K562 (cell line): ENCODE results near the gene ENOX2. TPM values are rescaled to one million over a fixed set of nuclear protein-coding genes. Genes with fewer than 3 reads are reported as not detected.
A peak's percentile ranks its signal among the peaks of the same experiment; 100 is the strongest.

Experiments
- ADNP ChIP-seq: fragments of 200-800 bp; sonication (Bioruptor generic); IDR thresholded peaks from 2 replicates; pipeline ENCODE4 v1.6.1; 2016; ENCODE audit warnings: missing genetic modification characterization, missing compliant biosample characterization
- CHD4 ChIP-seq: fragments of 200-600 bp; sonication (generic); IDR thresholded peaks from 3 replicates; pipeline ENCODE4 v1.6.1; 2012; ENCODE audit warnings: low read depth, mild to moderate bottlenecking, mixed read lengths, low read length, inconsistent platforms; ENCODE audit not compliant: insufficient read depth, insufficient replicate concordance, poor library complexity, severe bottlenecking
- HIVEP1 ChIP-seq: fragments of 250-450 bp; sonication (Bioruptor Pico); IDR thresholded peaks from 2 replicates; pipeline ENCODE4 v1.4.0; 2020; ENCODE audit warnings: mild to moderate bottlenecking
- HOXB6 ChIP-seq: fragments of 250-450 bp; sonication (Bioruptor Pico); IDR thresholded peaks from 2 replicates; pipeline ENCODE4 v1.5.1; 2022; ENCODE audit warnings: mild to moderate bottlenecking, borderline replicate concordance
- MAFG ChIP-seq: fragments of 450-650 bp; conservative IDR thresholded peaks from 2 replicates; pipeline ENCODE4 v1.6.1; 2016; ENCODE audit warnings: missing genetic modification characterization, missing compliant biosample characterization
- MAZ ChIP-seq, 2 experiments: fragments of 450-650 bp in 1 of 2; sonication (generic) in 1 of 2; formaldehyde crosslinking; IDR thresholded peaks in 1 of 2; conservative IDR thresholded peaks in 1 of 2; 2 replicates each; pipeline versions ENCODE4 v1.4.0 to v1.5.0; 2020; ENCODE audit warnings: mild to moderate bottlenecking in 1 of 2, missing genetic modification reagents in 1 of 2
- MCM5 ChIP-seq: fragments of 450-650 bp; IDR thresholded peaks from 2 replicates; pipeline ENCODE4 v1.6.1; 2016; ENCODE audit warnings: low read depth
- NFIX ChIP-seq: fragments of 250-450 bp; sonication (Bioruptor Pico); IDR thresholded peaks from 2 replicates; pipeline ENCODE4 v1.4.0; 2020; ENCODE audit warnings: low read depth, mild to moderate bottlenecking, moderate library complexity
- PHB2 ChIP-seq: fragments of 450-650 bp; IDR thresholded peaks from 2 replicates; pipeline ENCODE4 v1.6.1; 2017; ENCODE audit warnings: low read depth
- PYGO2 ChIP-seq: fragments of 450-650 bp; IDR thresholded peaks from 2 replicates; pipeline ENCODE4 v1.6.1; 2016; ENCODE audit warnings: mild to moderate bottlenecking, missing genetic modification characterization, moderate library complexity, missing compliant biosample characterization
- RBM34 ChIP-seq: fragments of 200-400 bp; formaldehyde crosslinking; IDR thresholded peaks from 2 replicates; pipeline ENCODE4 v1.6.1; 2018; ENCODE audit warnings: low read length, borderline replicate concordance; ENCODE audit not compliant: insufficient read depth
- RERE ChIP-seq: sonication (generic); formaldehyde crosslinking; IDR thresholded peaks from 2 replicates; pipeline ENCODE4 v1.8.0; 2023; ENCODE audit warnings: missing genetic modification reagents, mild to moderate bottlenecking, borderline replicate concordance
- SIN3A ChIP-seq, 2 experiments: fragments of 150-350 bp in 1 of 2; IDR thresholded peaks; 2 replicates each; pipeline ENCODE4 v1.6.1; 2011 to 2016; ENCODE audit warnings: borderline replicate concordance in 2 of 2, low read depth in 2 of 2, low read length in 2 of 2, mild to moderate bottlenecking in 2 of 2, moderate library complexity in 2 of 2; ENCODE audit not compliant: control insufficient read depth in 1 of 2
- TRIM24 ChIP-seq, 2 experiments: fragments of 450-650 bp; IDR thresholded peaks; 2 replicates each; pipeline ENCODE4 v1.6.1; 2016
- TRIM28 ChIP-seq: fragments of 450-650 bp; IDR thresholded peaks from 2 replicates; pipeline ENCODE4 v1.6.1; 2017
- ZBTB7A ChIP-seq: IDR thresholded peaks from 2 replicates; pipeline ENCODE4 v1.6.1; 2011; ENCODE audit warnings: low read depth, mild to moderate bottlenecking, low read length, moderate library complexity, borderline replicate concordance; ENCODE audit not compliant: control insufficient read depth
- ZFPM2 ChIP-seq: fragments of 250-450 bp; sonication (Bioruptor Pico); IDR thresholded peaks from 2 replicates; pipeline ENCODE4 v1.5.1; 2022; ENCODE audit warnings: mild to moderate bottlenecking
- ZNF12 ChIP-seq: sonication (generic); formaldehyde crosslinking; IDR thresholded peaks from 2 replicates; pipeline ENCODE4 v1.4.0; 2020; ENCODE audit warnings: mild to moderate bottlenecking, missing genetic modification reagents
- ZNF431 ChIP-seq: sonication (generic); formaldehyde crosslinking; IDR thresholded peaks from 2 replicates; pipeline ENCODE4 v1.8.0; 2022; ENCODE audit warnings: mild to moderate bottlenecking, missing genetic modification reagents
- ZNF766 ChIP-seq: fragments of 200-800 bp; sonication (Bioruptor generic); conservative IDR thresholded peaks from 2 replicates; pipeline ENCODE4 v1.6.1; 2016; ENCODE audit warnings: missing genetic modification characterization, missing compliant biosample characterization
- polyA plus RNA-seq, 8 experiments: library from polyadenylated mRNA; depleted of rRNA in 4 of 8; stranded (reverse) in 5 of 8; unstranded in 3 of 8; fragments of >200 nt; fragmentation: Nextera tagmentation in 2 of 8; fragmentation: Illumina TruSeq in 1 of 8; extraction: Ambion mirVana in 2 of 8; extraction: Trizol in 1 of 8; gene quantifications; 2 replicates each; pipeline versions ENCODE4 v1.2.1 to v1.2.3, GENCODE V29; 2011 to 2014; ENCODE audit warnings: inconsistent platforms in 1 of 8, missing spikeins in 1 of 8
- total RNA-seq, 7 experiments: library from RNA; depleted of rRNA in 6 of 7; stranded (reverse); fragments of >200 nt in 6 of 7; fragmentation: Illumina TruSeq in 2 of 7; extraction: Trizol in 2 of 7; gene quantifications; 2 replicates each; pipeline versions ENCODE4 v1.2.1 to v1.2.3, GENCODE V29; 2011 to 2021; ENCODE audit warnings: low replicate concordance in 1 of 7
- TF ChIP-seq, protein P1 (sequence below): sonication (generic); IDR thresholded peaks from 2 replicates; pipeline ENCODE4 v1.6.1; 2016

ENOX2 gene
- total and polyA plus RNA-seq, 9 of the 15 experiments (the other 6 are each of a cell fraction or from before 2014, with no cell fraction given): 6.1 to 24.0 (median 13.8) TPM

- TF ChIP-seq SIN3A (IDR thresholded peaks at IDR 0.05; ENCODE audit: borderline replicate concordance in 2 of 2, control insufficient read depth in 1 of 2, low read depth in 2 of 2, low read length in 2 of 2) (no peak), HIVEP1 (CRISPR knock-in tag) (no peak), MAFG (no peak), MAZ (CRISPR knock-in tag; conservative IDR thresholded peaks at IDR 0.05 in 1 of 2, IDR thresholded peaks at IDR 0.05 in 1 of 2) (no peak), ZFPM2 (no peak), RERE (CRISPR knock-in tag) (no peak), MCM5 (no peak), CHD4 (no peak), RBM34 (no peak), PYGO2 (tag) (no peak; the same call in 1 of the 2 replicates), ADNP (tag) (peak; percentile 58), PHB2 (peak; percentile 85), ZNF12 (CRISPR knock-in tag) (no peak), HOXB6 (CRISPR knock-in tag) (no peak), ZNF431 (no peak), TRIM28 (no peak), NFIX (no peak), ZNF766 (CRISPR knock-in tag) (peak; percentile 56; the same call in 1 of the 2 replicates), ZBTB7A (no peak), TRIM24 (IDR thresholded peaks at IDR 0.05) (peak; percentile 86)
- TF ChIP-seq, protein P1, sequence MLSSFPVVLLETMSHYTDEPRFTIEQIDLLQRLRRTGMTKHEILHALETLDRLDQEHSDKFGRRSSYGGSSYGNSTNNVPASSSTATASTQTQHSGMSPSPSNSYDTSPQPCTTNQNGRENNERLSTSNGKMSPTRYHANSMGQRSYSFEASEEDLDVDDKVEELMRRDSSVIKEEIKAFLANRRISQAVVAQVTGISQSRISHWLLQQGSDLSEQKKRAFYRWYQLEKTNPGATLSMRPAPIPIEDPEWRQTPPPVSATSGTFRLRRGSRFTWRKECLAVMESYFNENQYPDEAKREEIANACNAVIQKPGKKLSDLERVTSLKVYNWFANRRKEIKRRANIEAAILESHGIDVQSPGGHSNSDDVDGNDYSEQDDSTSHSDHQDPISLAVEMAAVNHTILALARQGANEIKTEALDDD: peak; percentile 81
These were observed 49.4 kb upstream of the ENOX2 start (continued) for GRCh38 chrX:130952266-130953043.
